ENCODE results near the gene RPL7A. TPM values are rescaled to one million over a fixed set of nuclear protein-coding genes. Genes with fewer than 3 reads are reported as not detected.

The RPL7A gene
- total RNA-seq, 1 experiment from 2014 or later, result 2,895 TPM

GRCh38 chr9:133397370-133397769 is 49.4 kb downstream of the RPL7A start:
- H3T11ph ChIP-seq (ENCODE audit: low read length), result no peak overlapping the region
- no peaks in the 10 kb centered on the region for H3K79me1 ChIP-seq (ENCODE audit: insufficient read depth, low read depth, low read length, poor library complexity, severe bottlenecking)
- H3K9me3 Mint-ChIP-seq, result peaks cover 0 to 2% of the 10 kb centered on the region in 2 experiments; a peak in 1 of 5 replicates
- H3K18ac ChIP-seq (ENCODE audit: insufficient read length, low read depth, low read length), result no peak overlapping the region
- H3K79me2 ChIP-seq (ENCODE audit: insufficient read depth, low read length), result no peaks in the 10 kb centered on the region
- H2BK12ac ChIP-seq (ENCODE audit: insufficient read length, low read depth, low read length), result no peak overlapping the region
- H3K27me3 Mint-ChIP-seq (ENCODE audit: low read depth), result peaks cover 24% of the 10 kb centered on the region
- no peak overlapping the region for H3K4me3 Mint-ChIP-seq
- no peak overlapping the region for H2BK120ac ChIP-seq (ENCODE audit: low read depth, low read length, poor library complexity, severe bottlenecking)
- H3K4me1 ChIP-seq (ENCODE audit: insufficient read depth, low read length), result no peaks in the 10 kb centered on the region
- H3K4me1 Mint-ChIP-seq, result peaks cover 0 to 3% of the 10 kb centered on the region in 2 experiments; a peak in 1 of 4 replicates
- no peak overlapping the region for H4K8ac ChIP-seq (replicated peaks; ENCODE audit: insufficient read length, low read depth, low read length)
- no peak overlapping the region for H3K23ac ChIP-seq (ENCODE audit: insufficient read length, low read depth, low read length)
- no peaks in the 10 kb centered on the region for H3K23me2 ChIP-seq (ENCODE audit: insufficient read length, low read depth, low read length, poor library complexity, severe bottlenecking)
- H2BK5ac ChIP-seq (ENCODE audit: insufficient read length, low read length), result no peak overlapping the region
- no peak overlapping the region for H3K14ac ChIP-seq (ENCODE audit: insufficient read depth, low read length)
- H3K4ac ChIP-seq (ENCODE audit: low read depth, low read length), result no peak overlapping the region
- H3K27me3 ChIP-seq (ENCODE audit: insufficient read depth, low read length), result no peaks in the 10 kb centered on the region
- no peak overlapping the region for H2AK5ac ChIP-seq (ENCODE audit: insufficient read length, low read length)
- no peak overlapping the region for H4K5ac ChIP-seq (ENCODE audit: insufficient read length, low read depth, low read length)
- no peak overlapping the region for H2BK15ac ChIP-seq (ENCODE audit: low read depth, low read length)
- no peak for DNase-seq
- no peaks in the 10 kb centered on the region for H4K20me1 ChIP-seq (ENCODE audit: control insufficient read depth, insufficient read depth, insufficient read length)
- no peak overlapping the region; a peak in 1 of 7 replicates for H3K27ac Mint-ChIP-seq
- no peak overlapping the region for H2BK20ac ChIP-seq (ENCODE audit: low read depth, low read length, poor library complexity, severe bottlenecking)
- H3K9ac ChIP-seq (ENCODE audit: extremely low read depth, insufficient read length, low read length), result no peak overlapping the region
- H3K56ac ChIP-seq (ENCODE audit: insufficient read length, low read depth, low read length), result no peak overlapping the region
- no CpG with 5 or more reads among the region's 6 CpGs for WGBS (ENCODE audit: extremely low coverage, insufficient read length, low lambda C conversion rate)
- no peaks in the 10 kb centered on the region for H3K9me3 ChIP-seq (ENCODE audit: control insufficient read depth, low read depth, low read length)
- no peak overlapping the region for H3K27ac ChIP-seq (ENCODE audit: insufficient read length, low read depth, low read length)
- H2AFZ ChIP-seq (ENCODE audit: low read length), result no peak overlapping the region
- H3K36me3 Mint-ChIP-seq (ENCODE audit: insufficient read depth in 1 of 3, low read depth in 3 of 3), result no peaks in the 10 kb centered on the region; a peak in 1 of 7 replicates
- no peak for TF ChIP-seq CTCF (conservative IDR thresholded peaks at IDR 0.05)
- no peak overlapping the region for H3K4me2 ChIP-seq (ENCODE audit: insufficient read depth, insufficient read length, low read length)
- no peak overlapping the region for H4K91ac ChIP-seq (ENCODE audit: insufficient read length, low read depth, low read length)
